ENCODE results near the gene CMTM1.
A peak's percentile ranks its signal among the peaks of the same experiment; 100 is the strongest.
"Not testable (repeated sequence)": the region's sequence is repeated elsewhere in the genome, so short reads cannot be mapped to it uniquely, and the experiment has no call there.

The CMTM1 gene

GRCh38 chr16:66592814-66593213 is 26.6 kb downstream of the CMTM1 start:
- DNase-seq (ENCODE audit: low spot score), result no peak

GRCh38 chr16:66594739-66595138 is 28.5 kb downstream of the CMTM1 start:
- no peak for DNase-seq (ENCODE audit: low spot score)

GRCh38 chr16:66596559-66596958 is 30.3 kb downstream of the CMTM1 start:
- not testable (repeated sequence) for DNase-seq (ENCODE audit: low spot score)

GRCh38 chr16:66596986-66597848 is 31.0 kb downstream of the CMTM1 start:
- no peak for DNase-seq (ENCODE audit: low spot score)

- DNase-seq (ENCODE audit: low spot score), result no peak
These were observed 31.9 kb downstream of the CMTM1 start for GRCh38 chr16:66598111-66598510.

GRCh38 chr16:66599726-66600125 is 33.5 kb downstream of the CMTM1 start:
- DNase-seq (ENCODE audit: low spot score), result no peak

- no peak for DNase-seq (ENCODE audit: low spot score)
These were observed 34.2 kb downstream of the CMTM1 start for GRCh38 chr16:66600477-66600876.

- DNase-seq (ENCODE audit: low spot score), result no peak
These were observed 35.2 kb downstream of the CMTM1 start for GRCh38 chr16:66601471-66601870.

GRCh38 chr16:66603537-66604375 is 37.5 kb downstream of the CMTM1 start:
- DNase-seq (ENCODE audit: low spot score), result peak; percentile 75

- DNase-seq (ENCODE audit: low spot score), result peak; percentile 89
These were observed 38.3 kb downstream of the CMTM1 start, which contains the start of gene CMTM3 for GRCh38 chr16:66604376-66605176. TSS of gene CMTM3 (plus strand) at chr16:66604704. CDS start at chr16:66604806, 102 bp downstream.

- peak; percentile 73 for DNase-seq (ENCODE audit: low spot score)
These were observed 39.1 kb downstream of the CMTM1 start for GRCh38 chr16:66605177-66605978.

- no peak for DNase-seq (ENCODE audit: low spot score)
These were observed 39.9 kb downstream of the CMTM1 start for GRCh38 chr16:66605979-66606751.

GRCh38 chr16:66608241-66609138 is 42.3 kb downstream of the CMTM1 start:
- DNase-seq (ENCODE audit: low spot score), result peak; percentile 94

- no peak for DNase-seq (ENCODE audit: low spot score)
These were observed 42.9 kb downstream of the CMTM1 start for GRCh38 chr16:66609139-66609510.

GRCh38 chr16:66610111-66610820 is 44.0 kb downstream of the CMTM1 start:
- no peak for DNase-seq (ENCODE audit: low spot score)

GRCh38 chr16:66611911-66612310 is 45.7 kb downstream of the CMTM1 start:
- not testable (repeated sequence) for DNase-seq (ENCODE audit: low spot score)

GRCh38 chr16:66612422-66612821 is 46.2 kb downstream of the CMTM1 start:
- no peak for DNase-seq (ENCODE audit: low spot score)

- DNase-seq (ENCODE audit: low spot score), result no peak
These were observed 48.0 kb downstream of the CMTM1 start for GRCh38 chr16:66614161-66614802.
